ENCODE measurements around the gene MINAR2. TPM values are rescaled to one million over a fixed set of nuclear protein-coding genes. Genes with fewer than 3 reads are reported as not detected.

Gene MINAR2
- total and polyA plus RNA-seq, 7 donors, result 0.27 TPM; not detected in 6

GRCh38 chr5:129781594-129781993 lies 33.7 kb downstream of the MINAR2 start:
- H3K36me3 ChIP-seq, result no peaks in the 10 kb centered on the region
- DNase-seq, result no peak
- WGBS, 2 donors, result 85 to 91% methylated on average over 2 of the region's 2 CpGs
- no peaks in the 10 kb centered on the region for H3K4me1 ChIP-seq
- H3K4me3 ChIP-seq, result no peak overlapping the region
- H3K9me3 ChIP-seq, result no peaks in the 10 kb centered on the region
- H3K27ac ChIP-seq, result no peak overlapping the region
- no peaks in the 10 kb centered on the region for H3K27me3 ChIP-seq
- TF ChIP-seq POLR2AphosphoS5 (IDR thresholded peaks at IDR 0.05) (no peak), CTCF (IDR thresholded peaks at IDR 0.05) (no peak), POLR2A (IDR thresholded peaks at IDR 0.05) (no peak), EP300 (IDR thresholded peaks at IDR 0.05) (no peak)
- intact Hi-C loops (cut with DNase I), result no loop called here

GRCh38 chr5:129803403-129803802 lies 55.5 kb downstream of the MINAR2 start:
- WGBS, 2 donors, result 67 to 76% methylated on average over 5 of the region's 5 CpGs
- intact Hi-C loops (cut with DNase I), result no loop called here
- Histone ChIP-seq H3K4me3 (no peak overlapping the region), H3K36me3 (no peaks in the 10 kb centered on the region), H3K27me3 (no peaks in the 10 kb centered on the region), H3K27ac (no peak overlapping the region), H3K4me1 (no peaks in the 10 kb centered on the region), H3K9me3 (peaks cover 0 to 5% (median 0%) of the 10 kb centered on the region in 4 donors)
- TF ChIP-seq EP300 (IDR thresholded peaks at IDR 0.05) (no peak), CTCF (IDR thresholded peaks at IDR 0.05) (no peak), POLR2A (IDR thresholded peaks at IDR 0.05) (no peak), POLR2AphosphoS5 (IDR thresholded peaks at IDR 0.05) (no peak)
- no peak for DNase-seq

GRCh38 chr5:129804705-129805104 lies 56.8 kb downstream of the MINAR2 start:
- intact Hi-C loops (cut with DNase I), result no loop called here
- Histone ChIP-seq H3K27ac (no peak overlapping the region), H3K9me3 (no peaks in the 10 kb centered on the region), H3K36me3 (no peaks in the 10 kb centered on the region), H3K27me3 (no peaks in the 10 kb centered on the region), H3K4me3 (no peak overlapping the region), H3K4me1 (no peaks in the 10 kb centered on the region)
- DNase-seq, result no peak
- TF ChIP-seq CTCF (IDR thresholded peaks at IDR 0.05) (no peak), POLR2A (IDR thresholded peaks at IDR 0.05) (no peak), EP300 (IDR thresholded peaks at IDR 0.05) (no peak), POLR2AphosphoS5 (IDR thresholded peaks at IDR 0.05) (no peak)
- 53 to 59% methylated on average over 7 of the region's 7 CpGs for WGBS, 2 donors

- Histone ChIP-seq H3K27me3 (no peaks in the 10 kb centered on the region), H3K36me3 (no peaks in the 10 kb centered on the region), H3K4me3 (no peak overlapping the region), H3K9me3 (no peaks in the 10 kb centered on the region), H3K27ac (no peak overlapping the region), H3K4me1 (no peaks in the 10 kb centered on the region)
- DNase-seq, result no peak
- TF ChIP-seq EP300 (IDR thresholded peaks at IDR 0.05), result no peak
- no peak for TF ChIP-seq POLR2AphosphoS5 (IDR thresholded peaks at IDR 0.05)
- TF ChIP-seq POLR2A (IDR thresholded peaks at IDR 0.05), result no peak
- no peak for TF ChIP-seq CTCF (IDR thresholded peaks at IDR 0.05)
- WGBS, 2 donors, result 48 to 61% methylated on average over 3 of the region's 3 CpGs
- intact Hi-C loops (cut with DNase I), result no loop called here
Observed at GRCh38 chr5:129807162-129807814, 59.4 kb downstream of the MINAR2 start.

Other genes with a start within 250 kb of the MINAR2 start
- gene CHSY3, start 156.4 kb downstream of the MINAR2 start, total RNA-seq, result 1 to 10 TPM in 3 of 4 donors, under 1 TPM in 1; 0.99 to 3.3 (median 2.3) TPM
- gene CHSY3, start 156.4 kb downstream of the MINAR2 start, polyA plus RNA-seq, result under 1 TPM in 2 of 3 donors, not detected in 1; under 0.01 to 0.50 TPM